Sigmoid colon (tissue), 7 donors: ENCODE data around the gene POLR1C. TPM values are rescaled to one million over a fixed set of nuclear protein-coding genes. Genes with fewer than 3 reads are reported as not detected.

Experiments
- DNase-seq: peaks from one replicate; pipeline ENCODE4 v3.0.0-alpha.2; 2019
- H3K27ac ChIP-seq, 4 donors: fragments of 200-600 bp; sonication (generic); one replicate each; pipeline ENCODE4 v1.5.1; 2016 to 2019; ENCODE audit warnings: mild to moderate bottlenecking in 1 of 4
- H3K27me3 ChIP-seq, 3 donors: fragments of 200-600 bp; sonication (generic); one replicate each; pipeline ENCODE4 v1.5.1; 2019; ENCODE audit warnings: mild to moderate bottlenecking in 1 of 3
- H3K36me3 ChIP-seq, 4 donors: fragments of 200-600 bp; sonication (generic); one replicate each; pipeline ENCODE4 v1.5.1; 2016 to 2019
- H3K4me1 ChIP-seq, 4 donors: fragments of 200-600 bp; sonication (generic); one replicate each; pipeline ENCODE4 v1.5.1; 2017 to 2019
- H3K4me3 ChIP-seq, 4 donors: fragments of 200-600 bp; sonication (generic); one replicate each; pipeline ENCODE4 v1.5.1; 2017 to 2019; ENCODE audit warnings: mild to moderate bottlenecking in 2 of 4, moderate library complexity in 1 of 4
- H3K9me3 ChIP-seq, 4 donors: fragments of 200-600 bp in 3 of 4; sonication (generic) in 3 of 4; one replicate each; pipeline versions ENCODE4 v1.5.1 to v1.6.1; 2013 to 2019
- CTCF ChIP-seq, 4 experiments: fragments of 450-650 bp in 3 of 4; fragments of 200-600 bp in 1 of 4; IDR thresholded peaks; one replicate each; pipeline ENCODE4 v1.5.1; 2016 to 2019; ENCODE audit warnings: antibody characterized with exemption in 4 of 4, mild to moderate bottlenecking in 3 of 4, moderate library complexity in 2 of 4
- EP300 ChIP-seq, 4 donors: sonication (generic); formaldehyde crosslinking; IDR thresholded peaks; one replicate each; pipeline ENCODE4 v1.6.1; 2017; ENCODE audit warnings: antibody characterized with exemption in 4 of 4
- POLR2A ChIP-seq, 2 donors: fragments of 450-650 bp; IDR thresholded peaks; one replicate each; pipeline ENCODE4 v1.6.1; 2016; ENCODE audit warnings: antibody characterized with exemption in 2 of 2, mild to moderate bottlenecking in 2 of 2, moderate library complexity in 2 of 2
- POLR2AphosphoS5 ChIP-seq, 4 donors: sonication (generic); formaldehyde crosslinking; IDR thresholded peaks; one replicate each; pipeline ENCODE4 v1.6.1; 2017; ENCODE audit warnings: antibody characterized with exemption in 4 of 4
- WGBS, 2 donors: extraction: QIAGEN DNeasy Blood & Tissue Kit; methylation state at CpG; one replicate each; pipeline ENCODE4 v1.1.7; 2013; 5-methylcytosine and 5-hydroxymethylcytosine counted together
- intact Hi-C: fragments of 100-400 bp; cut with DNase I; formaldehyde crosslinking; loops from one replicate; pipeline ENCODE4 v1.15.1; 2023
- polyA plus RNA-seq, 3 donors: library from polyadenylated mRNA; stranded (reverse); fragments of 200-250 nt; gene quantifications; one replicate each; pipeline ENCODE4 v1.2.3, GENCODE V29; 2013
- total RNA-seq, 4 donors: library from RNA; depleted of rRNA; stranded (reverse); fragments of >200 nt; gene quantifications; one replicate each; pipeline ENCODE4 v1.1.0, GENCODE V29; 2016
- donor health status: healthy with polysubstance abuse.
- donor health status: Bipolar disorder and iron deficiency.
- donor health status: healthy.

Gene POLR1C
- total and polyA plus RNA-seq, 7 donors = 11.9 to 39.5 (median 18.2) TPM

- H3K36me3 ChIP-seq = peaks cover 31 to 80% (median 66%) of the 10 kb centered on the region in 4 donors
- H3K27me3 ChIP-seq = no peaks in the 10 kb centered on the region
- intact Hi-C loops = no loop called here
- no peak for DNase-seq
- no peaks in the 10 kb centered on the region for H3K9me3 ChIP-seq
- TF ChIP-seq POLR2A (IDR thresholded peaks at IDR 0.05) = no peak
- no peak for TF ChIP-seq POLR2AphosphoS5 (IDR thresholded peaks at IDR 0.05)
- no peak for TF ChIP-seq EP300 (IDR thresholded peaks at IDR 0.05)
- no peak for TF ChIP-seq CTCF (IDR thresholded peaks at IDR 0.05)
- 94 to 95% methylated on average over 4 of the region's 4 CpGs for WGBS, 2 donors
- no peak overlapping the region for H3K27ac ChIP-seq
- peaks cover 0 to 6% (median 4%) of the 10 kb centered on the region in 4 donors for H3K4me1 ChIP-seq
- H3K4me3 ChIP-seq = no peak overlapping the region
These were observed 14.2 kb upstream of the POLR1C start for GRCh38 chr6:43502666-43503065.

GRCh38 chr6:43503443-43503842 is 13.4 kb upstream of the POLR1C start:
- DNase-seq = no peak
- Histone ChIP-seq H3K4me3 (no peak overlapping the region), H3K4me1 (peaks cover 0 to 6% (median 4%) of the 10 kb centered on the region in 4 donors), H3K9me3 (no peaks in the 10 kb centered on the region), H3K36me3 (peaks cover 26 to 73% (median 62%) of the 10 kb centered on the region in 4 donors), H3K27me3 (peaks cover 0 to 2% (median 0%) of the 10 kb centered on the region in 3 donors), H3K27ac (no peak overlapping the region)
- 90 to 93% methylated on average over 8 of the region's 8 CpGs for WGBS, 2 donors
- intact Hi-C loops = no loop called here
- TF ChIP-seq CTCF (IDR thresholded peaks at IDR 0.05) (no peak), EP300 (IDR thresholded peaks at IDR 0.05) (no peak), POLR2AphosphoS5 (IDR thresholded peaks at IDR 0.05) (no peak), POLR2A (IDR thresholded peaks at IDR 0.05) (no peak)

- TF ChIP-seq POLR2A (IDR thresholded peaks at IDR 0.05) = no peak
- TF ChIP-seq CTCF (IDR thresholded peaks at IDR 0.05) = no peak
- TF ChIP-seq POLR2AphosphoS5 (IDR thresholded peaks at IDR 0.05) = no peak
- TF ChIP-seq EP300 (IDR thresholded peaks at IDR 0.05) = no peak
- intact Hi-C loops = loop anchor here (5.0 kb wide), 3 partner anchors 138 to 278 kb away; partner anchors contain the start of genes DNPH1 and ZNF318
- Histone ChIP-seq H3K4me1 (peaks cover 0 to 18% (median 15%) of the 10 kb centered on the region in 4 donors), H3K9me3 (no peaks in the 10 kb centered on the region), H3K27me3 (peaks cover 0 to 14% (median 0%) of the 10 kb centered on the region in 3 donors), H3K27ac (no peak overlapping the region), H3K4me3 (no peak overlapping the region), H3K36me3 (peaks cover 16 to 57% (median 48%) of the 10 kb centered on the region in 4 donors)
- WGBS, 2 donors = 94 to 95% methylated on average over 26 of the region's 26 CpGs
- no peak for DNase-seq
These were observed 11.9 kb upstream of the POLR1C start for GRCh38 chr6:43504756-43505593.

GRCh38 chr6:43505718-43506117 is 11.2 kb upstream of the POLR1C start:
- peaks cover 0 to 14% (median 0%) of the 10 kb centered on the region in 3 donors for H3K27me3 ChIP-seq
- no peak overlapping the region for H3K4me3 ChIP-seq
- peaks cover 16 to 50% (median 41%) of the 10 kb centered on the region in 4 donors for H3K36me3 ChIP-seq
- DNase-seq = no peak
- TF ChIP-seq POLR2AphosphoS5 (IDR thresholded peaks at IDR 0.05) = no peak
- no peak for TF ChIP-seq EP300 (IDR thresholded peaks at IDR 0.05)
- no peak for TF ChIP-seq CTCF (IDR thresholded peaks at IDR 0.05)
- no peak for TF ChIP-seq POLR2A (IDR thresholded peaks at IDR 0.05)
- intact Hi-C loops = loop anchor here (1.0 to 5.0 kb wide), 5 partner anchors 29 to 278 kb away; partner anchors contain the start of genes DNPH1, TJAP1 and ZNF318
- WGBS, 2 donors = 81 to 85% methylated on average over 6 of the region's 6 CpGs
- H3K4me1 ChIP-seq = peaks cover 0 to 23% (median 20%) of the 10 kb centered on the region in 4 donors
- no peaks in the 10 kb centered on the region for H3K9me3 ChIP-seq
- no peak overlapping the region for H3K27ac ChIP-seq
